Loucy (cell line): ENCODE data around the gene CAMKMT.

Experiments
- H2AFZ ChIP-seq: fragments of 200-600 bp; sonication (generic); 2 replicates; pipeline ENCODE4 v1.6.0; 2016; ENCODE audit warnings: antibody characterized with exemption, mild to moderate bottlenecking, low read length, moderate library complexity
- H3F3A ChIP-seq: fragments of 200-600 bp; 2 replicates; pipeline ENCODE4 v1.6.0; 2016; ENCODE audit warnings: antibody characterized with exemption, low read depth, mild to moderate bottlenecking
- H3K27me3 ChIP-seq: fragments of 200-600 bp; sonication (generic); 2 replicates; pipeline ENCODE4 v1.6.1; 2014; ENCODE audit warnings: low read length, mild to moderate bottlenecking; ENCODE audit not compliant: insufficient read depth, poor library complexity, severe bottlenecking
- H3K36me3 ChIP-seq: fragments of 200-600 bp; sonication (generic); 2 replicates; pipeline ENCODE4 v1.6.1; 2016; ENCODE audit warnings: low read length; ENCODE audit not compliant: insufficient read depth
- H3K4me1 ChIP-seq: fragments of 200-600 bp; sonication (generic); 2 replicates; pipeline ENCODE4 v1.5.1; 2014; ENCODE audit warnings: low read length, mild to moderate bottlenecking; ENCODE audit not compliant: insufficient read depth, poor library complexity, severe bottlenecking
- H3K4me2 ChIP-seq: fragments of 200-600 bp; sonication (generic); 2 replicates; pipeline ENCODE4 v1.6.0; 2014; ENCODE audit warnings: antibody characterized with exemption, low read length, low read depth, mild to moderate bottlenecking; ENCODE audit not compliant: poor library complexity, severe bottlenecking
- H3K4me3 ChIP-seq: fragments of 200-600 bp; sonication (generic); 2 replicates; pipeline ENCODE4 v1.5.1; 2014; ENCODE audit warnings: low read length, mild to moderate bottlenecking, mixed read lengths; ENCODE audit not compliant: poor library complexity, severe bottlenecking
- H3K79me2 ChIP-seq: fragments of 200-600 bp; sonication (generic); 2 replicates; pipeline ENCODE4 v1.6.1; 2014; ENCODE audit warnings: low read length; ENCODE audit not compliant: insufficient read depth
- H3K9ac ChIP-seq: fragments of 200-600 bp; sonication (generic); 2 replicates; pipeline ENCODE4 v1.6.0; 2014; ENCODE audit warnings: mild to moderate bottlenecking, low read depth, low read length, moderate library complexity; ENCODE audit not compliant: poor library complexity, severe bottlenecking
- H3K9me2 ChIP-seq: fragments of 200-600 bp; sonication (generic); replicated peaks from 2 replicates; pipeline ENCODE4 v1.6.1; 2016; ENCODE audit warnings: low read depth, low read length, mixed read lengths
- H3K9me3 ChIP-seq: fragments of 200-600 bp; sonication (generic); 2 replicates; pipeline ENCODE4 v1.6.1; 2014; ENCODE audit warnings: mild to moderate bottlenecking, antibody characterized with exemption, low read length, low read depth; ENCODE audit not compliant: insufficient read depth
- H4K20me1 ChIP-seq: fragments of 200-600 bp; sonication (generic); 2 replicates; pipeline ENCODE4 v1.6.0; 2014; ENCODE audit warnings: antibody characterized with exemption, low read length, mild to moderate bottlenecking; ENCODE audit not compliant: insufficient read depth, poor library complexity, severe bottlenecking
- EZH2phosphoT487 ChIP-seq: fragments of 200-600 bp; IDR thresholded peaks from 2 replicates; pipeline ENCODE4 v1.6.1; 2018; ENCODE audit warnings: antibody characterized with exemption, mild to moderate bottlenecking, moderate library complexity, borderline replicate concordance
- TF ChIP-seq, protein P1 (sequence below): fragments of 200-600 bp; sonication (generic); conservative IDR thresholded peaks from 2 replicates; pipeline ENCODE4 v1.5.1; 2014; ENCODE audit warnings: mild to moderate bottlenecking, antibody characterized with exemption, low read length

The CAMKMT gene

DNA sequence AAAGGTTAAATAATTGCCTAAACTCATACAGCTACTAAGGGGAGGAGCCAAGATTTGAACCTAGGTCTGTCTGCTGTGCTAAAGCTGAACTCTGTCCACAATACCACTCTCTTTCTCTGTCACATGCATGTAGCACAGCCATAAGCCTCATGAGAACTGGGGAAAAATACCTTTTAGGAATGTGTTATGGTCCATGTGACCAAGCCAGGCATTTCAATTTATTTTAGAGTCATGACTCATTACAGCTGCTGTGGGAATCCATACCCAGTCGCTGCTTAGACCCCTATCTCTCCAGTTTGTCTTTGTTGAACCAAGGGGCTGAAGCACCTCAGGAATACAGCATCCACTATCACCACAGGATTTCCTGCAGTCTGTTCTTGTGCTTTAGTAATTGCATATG lies 379.8 kb downstream of the CAMKMT start:
- Histone ChIP-seq H3K27me3 (no peaks in the 10 kb centered on the region), H3K36me3 (no peaks in the 10 kb centered on the region), H3K4me2 (no peak overlapping the region), H3K9ac (no peak overlapping the region), H3K9me3 (peaks cover 3% of the 10 kb centered on the region; the same call in 1 of the 2 replicates), H3K9me2 (no peaks in the 10 kb centered on the region), H3F3A (no peaks in the 10 kb centered on the region), H3K4me3 (no peak overlapping the region), H3K79me2 (no peaks in the 10 kb centered on the region), H2AFZ (no peak overlapping the region), H4K20me1 (no peaks in the 10 kb centered on the region), H3K4me1 (no peaks in the 10 kb centered on the region)
- TF ChIP-seq, protein P1, sequence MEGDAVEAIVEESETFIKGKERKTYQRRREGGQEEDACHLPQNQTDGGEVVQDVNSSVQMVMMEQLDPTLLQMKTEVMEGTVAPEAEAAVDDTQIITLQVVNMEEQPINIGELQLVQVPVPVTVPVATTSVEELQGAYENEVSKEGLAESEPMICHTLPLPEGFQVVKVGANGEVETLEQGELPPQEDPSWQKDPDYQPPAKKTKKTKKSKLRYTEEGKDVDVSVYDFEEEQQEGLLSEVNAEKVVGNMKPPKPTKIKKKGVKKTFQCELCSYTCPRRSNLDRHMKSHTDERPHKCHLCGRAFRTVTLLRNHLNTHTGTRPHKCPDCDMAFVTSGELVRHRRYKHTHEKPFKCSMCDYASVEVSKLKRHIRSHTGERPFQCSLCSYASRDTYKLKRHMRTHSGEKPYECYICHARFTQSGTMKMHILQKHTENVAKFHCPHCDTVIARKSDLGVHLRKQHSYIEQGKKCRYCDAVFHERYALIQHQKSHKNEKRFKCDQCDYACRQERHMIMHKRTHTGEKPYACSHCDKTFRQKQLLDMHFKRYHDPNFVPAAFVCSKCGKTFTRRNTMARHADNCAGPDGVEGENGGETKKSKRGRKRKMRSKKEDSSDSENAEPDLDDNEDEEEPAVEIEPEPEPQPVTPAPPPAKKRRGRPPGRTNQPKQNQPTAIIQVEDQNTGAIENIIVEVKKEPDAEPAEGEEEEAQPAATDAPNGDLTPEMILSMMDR = no peak
- no peak for TF ChIP-seq EZH2phosphoT487

DNA sequence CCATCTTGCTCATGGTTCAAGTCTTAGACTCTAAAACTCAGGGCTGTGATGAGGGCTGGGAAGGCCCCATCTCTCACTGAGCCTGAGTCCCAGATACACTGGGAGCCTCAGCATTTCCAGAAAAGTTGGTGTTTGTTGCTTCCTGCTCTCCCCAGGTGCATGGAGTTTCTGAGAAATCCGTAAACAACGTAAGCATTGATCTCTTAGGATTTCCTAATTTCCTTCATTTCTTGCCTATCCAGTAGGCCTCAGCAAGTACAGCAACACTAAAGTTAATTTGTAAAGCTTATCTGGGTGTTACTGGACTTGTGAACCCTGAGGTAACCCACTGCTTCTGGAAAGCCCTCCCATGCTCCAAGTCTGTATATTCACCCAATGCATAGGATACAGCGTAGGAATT lies 380.3 kb downstream of the CAMKMT start:
- Histone ChIP-seq H3K36me3 (no peaks in the 10 kb centered on the region), H3K4me1 (no peaks in the 10 kb centered on the region), H4K20me1 (no peaks in the 10 kb centered on the region), H3K79me2 (no peaks in the 10 kb centered on the region), H3K9me2 (no peaks in the 10 kb centered on the region), H3F3A (no peaks in the 10 kb centered on the region), H3K27me3 (no peaks in the 10 kb centered on the region), H3K9me3 (no peaks in the 10 kb centered on the region; the same call in 1 of the 2 replicates), H3K4me3 (no peak overlapping the region), H3K4me2 (no peak overlapping the region), H3K9ac (no peak overlapping the region), H2AFZ (no peak overlapping the region)
- TF ChIP-seq, protein P1 = no peak
- TF ChIP-seq EZH2phosphoT487 = no peak

DNA sequence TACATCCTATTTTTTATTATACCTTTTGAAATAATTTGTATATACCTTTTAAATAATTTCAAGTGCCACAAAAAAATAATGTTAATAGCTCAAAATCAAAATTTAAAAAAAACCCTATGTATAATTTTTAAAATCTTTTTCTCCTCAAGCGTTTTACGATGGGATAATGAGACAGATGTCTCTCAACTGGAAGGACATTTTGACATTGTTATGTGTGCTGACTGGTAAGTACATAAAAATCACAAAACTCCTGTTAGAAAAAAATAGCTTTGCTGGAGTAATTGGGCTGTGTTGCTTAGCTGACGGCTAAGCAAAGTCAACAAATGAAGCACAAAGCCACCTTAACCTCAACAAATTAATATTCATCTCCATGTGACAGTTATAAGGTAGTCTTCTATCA lies 381.7 kb downstream of the CAMKMT start:
- Histone ChIP-seq H3K27me3 (no peaks in the 10 kb centered on the region), H4K20me1 (no peaks in the 10 kb centered on the region), H3K9me2 (no peaks in the 10 kb centered on the region), H3K9ac (no peak overlapping the region), H2AFZ (no peak overlapping the region), H3K4me2 (no peak overlapping the region), H3K79me2 (no peaks in the 10 kb centered on the region), H3K36me3 (no peaks in the 10 kb centered on the region), H3K9me3 (no peaks in the 10 kb centered on the region), H3F3A (no peaks in the 10 kb centered on the region), H3K4me3 (no peak overlapping the region), H3K4me1 (no peaks in the 10 kb centered on the region)
- TF ChIP-seq EZH2phosphoT487 = no peak
- TF ChIP-seq, protein P1 = no peak
